ENCODE results near the gene NKD2.
"Not testable (repeated sequence)": the region's sequence is repeated elsewhere in the genome, so short reads cannot be mapped to it uniquely, and the experiment has no call there.

GRCh38 chr5:1061292-1061691 is 52.7 kb downstream of the NKD2 start:
- TF ChIP-seq RCOR1 (IDR thresholded peaks at IDR 0.05; ENCODE audit: insufficient replicate concordance, low read length); RFX5 (IDR thresholded peaks at IDR 0.05; ENCODE audit: low read depth, low read length); MAFK (IDR thresholded peaks at IDR 0.05; ENCODE audit: low read depth, low read length); CTCF (conservative IDR thresholded peaks at IDR 0.05; ENCODE audit: low read depth, low read length); POLR2A (IDR thresholded peaks at IDR 0.05; ENCODE audit: low read depth, low read length); MAZ (IDR thresholded peaks at IDR 0.05; ENCODE audit: borderline replicate concordance, low read depth, low read length); RAD21 (IDR thresholded peaks at IDR 0.05; ENCODE audit: low read length); MXI1 (IDR thresholded peaks at IDR 0.05; ENCODE audit: borderline replicate concordance, low read depth, low read length); USF2 (IDR thresholded peaks at IDR 0.05; ENCODE audit: low read depth, low read length); BHLHE40 (IDR thresholded peaks at IDR 0.05; ENCODE audit: low read depth, low read length); SMC3 (IDR thresholded peaks at IDR 0.05; ENCODE audit: low read depth, low read length); CHD1 (IDR thresholded peaks at IDR 0.05; ENCODE audit: low read depth, low read length); FOS (IDR thresholded peaks at IDR 0.05; ENCODE audit: low read depth, low read length): not testable (repeated sequence)

Data from IMR-90 (cell line).